RWPE1 (cell line): ENCODE results near the gene SPOP.

Experiments used
- CTCF ChIA-PET: fragments of 350-600 bp; sonication (Branson Sonifier 250); formaldehyde crosslinking; extraction: SDS; loops from one replicate; lab custom pipeline; 2021; lab: Yijun Ruan, JAX
- POLR2A ChIA-PET: fragments of 400-600 bp; formaldehyde crosslinking; extraction: SDS; loops from one replicate; lab custom pipeline; 2020; ENCODE audit warnings: antibody characterized with exemption; ENCODE audit not compliant: low non-redundant PET; lab: Yijun Ruan, JAX
- DNase-seq: peaks from one replicate; pipeline ENCODE4 v3.0.0; 2012; ENCODE audit warnings: low spot score
- H3K27ac ChIP-seq: fragments of 450-650 bp; 2 replicates; pipeline ENCODE4 v1.5.1; 2017
- TF ChIP-seq, protein P1 (sequence below): fragments of 450-650 bp; conservative IDR thresholded peaks from 2 replicates; pipeline ENCODE4 v1.5.1; 2017; ENCODE audit warnings: low read depth, mild to moderate bottlenecking

The SPOP gene

GRCh38 chr17:49632201-49632600 is 45.7 kb downstream of the SPOP start:
- H3K27ac ChIP-seq, result no peak overlapping the region
- no peak for DNase-seq
- ChIA-PET POLR2A (no interaction called here), CTCF (interaction anchor here (0.6 kb wide), 3 partner anchors 11 to 418 kb away, joined by 3 to 4 read pairs (median 3); no protein-coding TSS in a partner anchor)
- TF ChIP-seq, protein P1, sequence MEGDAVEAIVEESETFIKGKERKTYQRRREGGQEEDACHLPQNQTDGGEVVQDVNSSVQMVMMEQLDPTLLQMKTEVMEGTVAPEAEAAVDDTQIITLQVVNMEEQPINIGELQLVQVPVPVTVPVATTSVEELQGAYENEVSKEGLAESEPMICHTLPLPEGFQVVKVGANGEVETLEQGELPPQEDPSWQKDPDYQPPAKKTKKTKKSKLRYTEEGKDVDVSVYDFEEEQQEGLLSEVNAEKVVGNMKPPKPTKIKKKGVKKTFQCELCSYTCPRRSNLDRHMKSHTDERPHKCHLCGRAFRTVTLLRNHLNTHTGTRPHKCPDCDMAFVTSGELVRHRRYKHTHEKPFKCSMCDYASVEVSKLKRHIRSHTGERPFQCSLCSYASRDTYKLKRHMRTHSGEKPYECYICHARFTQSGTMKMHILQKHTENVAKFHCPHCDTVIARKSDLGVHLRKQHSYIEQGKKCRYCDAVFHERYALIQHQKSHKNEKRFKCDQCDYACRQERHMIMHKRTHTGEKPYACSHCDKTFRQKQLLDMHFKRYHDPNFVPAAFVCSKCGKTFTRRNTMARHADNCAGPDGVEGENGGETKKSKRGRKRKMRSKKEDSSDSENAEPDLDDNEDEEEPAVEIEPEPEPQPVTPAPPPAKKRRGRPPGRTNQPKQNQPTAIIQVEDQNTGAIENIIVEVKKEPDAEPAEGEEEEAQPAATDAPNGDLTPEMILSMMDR, result no peak

DNA sequence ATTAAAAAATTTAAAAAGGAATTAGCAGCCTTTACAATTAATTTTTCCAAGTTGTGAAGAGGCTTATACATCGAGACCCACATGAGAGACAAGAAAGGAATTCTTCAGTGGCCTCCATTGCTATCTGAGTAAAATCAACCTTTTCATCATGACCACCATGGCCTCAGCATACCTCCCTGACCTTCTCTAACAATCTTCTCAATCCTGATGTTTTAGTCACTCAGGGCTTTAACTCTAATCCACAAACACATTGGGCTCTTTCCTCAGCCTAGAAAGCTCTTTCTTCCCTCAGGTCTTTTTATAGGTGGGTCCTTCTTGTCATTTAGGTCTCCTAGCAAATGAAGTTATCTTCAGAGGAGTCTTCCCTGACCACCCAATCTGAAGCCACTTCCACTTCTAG is 46.4 kb downstream of the SPOP start:
- TF ChIP-seq, protein P1, result no peak
- POLR2A ChIA-PET, result no interaction called here
- CTCF ChIA-PET, result interaction anchor here (0.5 to 0.6 kb wide), 3 partner anchors 75 to 419 kb away, joined by 3 to 4 read pairs (median 3); no protein-coding TSS in a partner anchor
- DNase-seq, result no peak
- no peak overlapping the region for H3K27ac ChIP-seq

GRCh38 chr17:49630113-49630900 is 47.6 kb downstream of the SPOP start:
- H3K27ac ChIP-seq, result no peak overlapping the region
- ChIA-PET POLR2A (no interaction called here), CTCF (no interaction called here)
- DNase-seq, result no peak
- TF ChIP-seq, protein P1, result no peak

GRCh38 chr17:49629447-49629846 is 48.5 kb downstream of the SPOP start:
- DNase-seq, result no peak
- TF ChIP-seq, protein P1, result no peak
- no peak overlapping the region for H3K27ac ChIP-seq
- POLR2A ChIA-PET, result no interaction called here
- CTCF ChIA-PET, result no interaction called here

- ChIA-PET CTCF (interaction anchor here (0.5 to 0.6 kb wide), 2 partner anchors 44 to 950 kb away, joined by 4 read pairs; no protein-coding TSS in a partner anchor), POLR2A (no interaction called here)
- no peak overlapping the region for H3K27ac ChIP-seq
- peak; percentile 14 for DNase-seq
- TF ChIP-seq, protein P1, result no peak
These were observed 53.0 kb downstream of the SPOP start for GRCh38 chr17:49624896-49625295.

- CTCF ChIA-PET, result no interaction called here
- TF ChIP-seq, protein P1, result no peak
- POLR2A ChIA-PET, result no interaction called here
- H3K27ac ChIP-seq, result no peak overlapping the region
- no peak for DNase-seq
These were observed 55.9 kb downstream of the SPOP start for GRCh38 chr17:49621946-49622529.
